SK-N-SH treated with all-trans-retinoic acid at 6 μM for 48 hours (cell line): Measurements from ENCODE around the gene PSAP.

ENCODE experiments used
- ATAC-seq: fragments of 200-7000 bp; cut with Tn5 transposase; 3 replicates; pipeline ENCODE4 v1.9.1; 2020; ENCODE audit warnings: mild to moderate bottlenecking, moderate library complexity
- ARNTL ChIP-seq: fragments of 450-650 bp; formaldehyde crosslinking; IDR thresholded peaks from 2 replicates; pipeline ENCODE4 v1.5.0; 2020; ENCODE audit warnings: low read depth, mild to moderate bottlenecking, moderate library complexity, borderline replicate concordance
- BACH2 ChIP-seq: fragments of 250-450 bp; sonication (Bioruptor Pico); IDR thresholded peaks from 2 replicates; pipeline ENCODE4 v1.9.0; 2021; ENCODE audit warnings: mild to moderate bottlenecking, borderline replicate concordance
- ESRRG ChIP-seq: fragments of 250-450 bp; sonication (Bioruptor Pico); IDR thresholded peaks from 2 replicates; pipeline ENCODE4 v1.6.1; 2021; ENCODE audit warnings: mild to moderate bottlenecking
- GLIS3 ChIP-seq: fragments of 250-450 bp; sonication (Bioruptor Pico); IDR thresholded peaks from 2 replicates; pipeline ENCODE4 v1.5.0; 2020; ENCODE audit warnings: mild to moderate bottlenecking, moderate library complexity
- ISL1 ChIP-seq: fragments of 250-450 bp; sonication (Bioruptor Pico); IDR thresholded peaks from 2 replicates; pipeline ENCODE4 v2.1.2; 2022; ENCODE audit warnings: mild to moderate bottlenecking, moderate library complexity
- OSR1 ChIP-seq: fragments of 250-450 bp; sonication (Bioruptor Pico); IDR thresholded peaks from 2 replicates; pipeline ENCODE4 v1.8.0; 2022; ENCODE audit warnings: moderate library complexity, mild to moderate bottlenecking, inconsistent platforms
- PPARA ChIP-seq: fragments of 250-450 bp; sonication (Bioruptor Pico); IDR thresholded peaks from 2 replicates; pipeline ENCODE4 v1.5.0; 2020; ENCODE audit warnings: mild to moderate bottlenecking, borderline replicate concordance
- RARB ChIP-seq: fragments of 250-450 bp; sonication (Bioruptor Pico); IDR thresholded peaks from 2 replicates; pipeline ENCODE4 v1.8.0; 2021; ENCODE audit warnings: mild to moderate bottlenecking, moderate library complexity
- TCF4 ChIP-seq: fragments of 250-450 bp; sonication (Bioruptor Pico); IDR thresholded peaks from 2 replicates; pipeline ENCODE4 v1.8.0; 2021; ENCODE audit warnings: mild to moderate bottlenecking, moderate library complexity, borderline replicate concordance
- TOX ChIP-seq: fragments of 250-450 bp; sonication (Bioruptor Pico); IDR thresholded peaks from 2 replicates; pipeline ENCODE4 v1.8.0; 2021; ENCODE audit warnings: mild to moderate bottlenecking, moderate library complexity, borderline replicate concordance
- ZC3H10 ChIP-seq: fragments of 250-450 bp; sonication (Bioruptor Pico); IDR thresholded peaks from 2 replicates; pipeline ENCODE4 v1.5.1; 2021; ENCODE audit warnings: mild to moderate bottlenecking, moderate library complexity
- ZFP30 ChIP-seq: fragments of 450-650 bp; formaldehyde crosslinking; IDR thresholded peaks from 2 replicates; pipeline ENCODE4 v1.5.0; 2022; ENCODE audit warnings: mild to moderate bottlenecking, moderate library complexity
- ZNF565 ChIP-seq: fragments of 450-650 bp; formaldehyde crosslinking; conservative IDR thresholded peaks from 2 replicates; pipeline ENCODE4 v1.5.0; 2020; ENCODE audit warnings: low read depth, mild to moderate bottlenecking, moderate library complexity
- ZNF70 ChIP-seq: fragments of 450-650 bp; formaldehyde crosslinking; IDR thresholded peaks from 2 replicates; pipeline ENCODE4 v1.5.0; 2020; ENCODE audit warnings: mild to moderate bottlenecking, moderate library complexity
- ZNF8 ChIP-seq: fragments of 450-650 bp; formaldehyde crosslinking; IDR thresholded peaks from 2 replicates; pipeline ENCODE4 v1.5.0; 2020; ENCODE audit warnings: mild to moderate bottlenecking, moderate library complexity
- TF ChIP-seq, protein P1 (sequence below): fragments of 250-450 bp; sonication (Bioruptor Pico); IDR thresholded peaks from 2 replicates; pipeline ENCODE4 v1.5.1; 2021; ENCODE audit warnings: mild to moderate bottlenecking, moderate library complexity
- TF ChIP-seq, protein P2 (sequence below): fragments of 250-450 bp; sonication (Bioruptor Pico); IDR thresholded peaks from 2 replicates; pipeline ENCODE4 v1.8.0; 2021; ENCODE audit warnings: low read depth, mild to moderate bottlenecking, moderate library complexity, borderline replicate concordance
- TF ChIP-seq, protein P3 (sequence below): fragments of 250-450 bp; sonication (Bioruptor Pico); IDR thresholded peaks from 2 replicates; pipeline ENCODE4 v1.5.0; 2020; ENCODE audit warnings: mild to moderate bottlenecking, moderate library complexity

The PSAP gene

DNA sequence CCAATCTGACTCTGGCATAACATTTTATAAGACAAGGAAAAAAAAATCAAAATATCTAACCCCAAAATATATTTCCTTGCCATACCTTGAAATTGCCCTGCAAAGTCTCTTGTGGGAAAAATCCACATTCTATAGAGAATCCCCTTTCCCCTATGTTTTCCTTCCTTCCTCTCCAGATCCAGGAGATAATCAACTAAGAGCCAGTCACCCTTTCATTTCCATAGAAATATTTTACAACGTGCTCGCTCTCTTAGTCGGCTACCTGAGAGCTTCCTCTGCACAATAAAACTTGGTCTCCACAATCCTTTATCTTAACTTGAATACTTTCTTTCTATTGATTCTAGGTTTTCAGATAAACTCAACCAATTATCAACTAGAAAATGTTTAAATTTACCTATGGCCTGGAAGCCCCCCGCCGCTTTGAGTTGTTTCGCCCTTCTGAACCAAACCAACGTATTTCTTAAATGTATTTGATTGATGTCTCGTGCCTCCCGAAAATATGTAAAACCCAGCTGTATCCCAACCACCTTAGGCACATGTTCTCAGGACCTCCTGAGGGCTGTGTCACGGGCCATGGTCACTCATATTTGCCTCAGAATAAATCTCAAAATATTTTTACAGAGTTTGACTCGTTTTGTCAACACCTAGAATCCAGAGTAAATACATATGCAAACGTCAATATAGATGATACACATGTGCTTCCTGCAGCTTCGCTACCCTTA lies 869 bp downstream of the PSAP start:
- no peak for ATAC-seq
- TF ChIP-seq TOX: no peak
- no peak for TF ChIP-seq RARB (CRISPR knock-in tag)
- no peak for TF ChIP-seq ZFP30
- no peak for TF ChIP-seq TCF4 (CRISPR knock-in tag)
- TF ChIP-seq, protein P1, sequence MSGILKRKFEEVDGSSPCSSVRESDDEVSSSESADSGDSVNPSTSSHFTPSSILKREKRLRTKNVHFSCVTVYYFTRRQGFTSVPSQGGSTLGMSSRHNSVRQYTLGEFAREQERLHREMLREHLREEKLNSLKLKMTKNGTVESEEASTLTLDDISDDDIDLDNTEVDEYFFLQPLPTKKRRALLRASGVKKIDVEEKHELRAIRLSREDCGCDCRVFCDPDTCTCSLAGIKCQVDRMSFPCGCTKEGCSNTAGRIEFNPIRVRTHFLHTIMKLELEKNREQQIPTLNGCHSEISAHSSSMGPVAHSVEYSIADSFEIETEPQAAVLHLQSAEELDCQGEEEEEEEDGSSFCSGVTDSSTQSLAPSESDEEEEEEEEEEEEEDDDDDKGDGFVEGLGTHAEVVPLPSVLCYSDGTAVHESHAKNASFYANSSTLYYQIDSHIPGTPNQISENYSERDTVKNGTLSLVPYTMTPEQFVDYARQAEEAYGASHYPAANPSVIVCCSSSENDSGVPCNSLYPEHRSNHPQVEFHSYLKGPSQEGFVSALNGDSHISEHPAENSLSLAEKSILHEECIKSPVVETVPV (CRISPR knock-in tag): no peak
- no peak for TF ChIP-seq ESRRG (CRISPR knock-in tag)
- no peak for TF ChIP-seq PPARA (CRISPR knock-in tag)
- TF ChIP-seq, protein P2, sequence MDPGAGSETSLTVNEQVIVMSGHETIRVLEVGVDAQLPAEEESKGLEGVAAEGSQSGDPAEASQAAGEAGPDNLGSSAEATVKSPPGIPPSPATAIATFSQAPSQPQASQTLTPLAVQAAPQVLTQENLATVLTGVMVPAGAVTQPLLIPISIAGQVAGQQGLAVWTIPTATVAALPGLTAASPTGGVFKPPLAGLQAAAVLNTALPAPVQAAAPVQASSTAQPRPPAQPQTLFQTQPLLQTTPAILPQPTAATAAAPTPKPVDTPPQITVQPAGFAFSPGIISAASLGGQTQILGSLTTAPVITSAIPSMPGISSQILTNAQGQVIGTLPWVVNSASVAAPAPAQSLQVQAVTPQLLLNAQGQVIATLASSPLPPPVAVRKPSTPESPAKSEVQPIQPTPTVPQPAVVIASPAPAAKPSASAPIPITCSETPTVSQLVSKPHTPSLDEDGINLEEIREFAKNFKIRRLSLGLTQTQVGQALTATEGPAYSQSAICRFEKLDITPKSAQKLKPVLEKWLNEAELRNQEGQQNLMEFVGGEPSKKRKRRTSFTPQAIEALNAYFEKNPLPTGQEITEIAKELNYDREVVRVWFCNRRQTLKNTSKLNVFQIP (CRISPR knock-in tag): no peak
- no peak for TF ChIP-seq BACH2 (CRISPR knock-in tag)
- no peak for TF ChIP-seq ZNF565 (CRISPR knock-in tag)
- no peak for TF ChIP-seq OSR1 (CRISPR knock-in tag)
- TF ChIP-seq ISL1 (CRISPR knock-in tag): no peak
- TF ChIP-seq ZC3H10: no peak

DNA sequence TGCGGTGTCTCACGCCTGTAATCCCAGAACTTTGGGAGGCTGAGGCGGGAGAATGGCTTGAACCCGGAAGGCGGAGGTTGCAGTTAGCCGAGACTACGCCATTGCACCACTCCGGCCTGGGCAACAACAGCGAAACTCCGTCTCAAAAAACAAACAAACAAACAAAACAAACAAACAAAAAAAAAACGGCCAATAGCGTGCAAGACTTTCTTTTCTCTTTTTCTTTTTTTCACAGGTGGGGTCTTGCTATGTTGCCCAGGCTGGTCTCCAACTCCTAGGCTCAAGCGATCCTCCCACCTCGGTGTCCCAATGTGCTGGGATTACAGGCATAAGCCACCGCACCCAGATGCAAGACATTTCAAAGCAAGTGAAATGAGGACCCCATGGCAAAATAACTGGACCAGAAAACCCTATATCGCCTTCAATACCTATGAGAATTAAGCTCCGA lies 1.6 kb downstream of the PSAP start:
- no peak for ATAC-seq

More for the DNA sequence above, 1.6 kb downstream of the PSAP start:
- no peak for TF ChIP-seq PPARA (CRISPR knock-in tag)
- TF ChIP-seq, protein P1 (CRISPR knock-in tag): no peak
- TF ChIP-seq ZNF565 (CRISPR knock-in tag): no peak
- TF ChIP-seq ZFP30: no peak
- no peak for TF ChIP-seq ZNF8
- TF ChIP-seq ARNTL: no peak
- no peak for TF ChIP-seq RARB (CRISPR knock-in tag)
- TF ChIP-seq ZNF70: no peak
- TF ChIP-seq ESRRG (CRISPR knock-in tag): no peak
- TF ChIP-seq, protein P3, sequence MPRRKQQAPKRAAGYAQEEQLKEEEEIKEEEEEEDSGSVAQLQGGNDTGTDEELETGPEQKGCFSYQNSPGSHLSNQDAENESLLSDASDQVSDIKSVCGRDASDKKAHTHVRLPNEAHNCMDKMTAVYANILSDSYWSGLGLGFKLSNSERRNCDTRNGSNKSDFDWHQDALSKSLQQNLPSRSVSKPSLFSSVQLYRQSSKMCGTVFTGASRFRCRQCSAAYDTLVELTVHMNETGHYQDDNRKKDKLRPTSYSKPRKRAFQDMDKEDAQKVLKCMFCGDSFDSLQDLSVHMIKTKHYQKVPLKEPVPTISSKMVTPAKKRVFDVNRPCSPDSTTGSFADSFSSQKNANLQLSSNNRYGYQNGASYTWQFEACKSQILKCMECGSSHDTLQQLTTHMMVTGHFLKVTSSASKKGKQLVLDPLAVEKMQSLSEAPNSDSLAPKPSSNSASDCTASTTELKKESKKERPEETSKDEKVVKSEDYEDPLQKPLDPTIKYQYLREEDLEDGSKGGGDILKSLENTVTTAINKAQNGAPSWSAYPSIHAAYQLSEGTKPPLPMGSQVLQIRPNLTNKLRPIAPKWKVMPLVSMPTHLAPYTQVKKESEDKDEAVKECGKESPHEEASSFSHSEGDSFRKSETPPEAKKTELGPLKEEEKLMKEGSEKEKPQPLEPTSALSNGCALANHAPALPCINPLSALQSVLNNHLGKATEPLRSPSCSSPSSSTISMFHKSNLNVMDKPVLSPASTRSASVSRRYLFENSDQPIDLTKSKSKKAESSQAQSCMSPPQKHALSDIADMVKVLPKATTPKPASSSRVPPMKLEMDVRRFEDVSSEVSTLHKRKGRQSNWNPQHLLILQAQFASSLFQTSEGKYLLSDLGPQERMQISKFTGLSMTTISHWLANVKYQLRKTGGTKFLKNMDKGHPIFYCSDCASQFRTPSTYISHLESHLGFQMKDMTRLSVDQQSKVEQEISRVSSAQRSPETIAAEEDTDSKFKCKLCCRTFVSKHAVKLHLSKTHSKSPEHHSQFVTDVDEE: no peak
- TF ChIP-seq, protein P2 (CRISPR knock-in tag): no peak
- no peak for TF ChIP-seq GLIS3 (CRISPR knock-in tag)
- no peak for TF ChIP-seq BACH2 (CRISPR knock-in tag)
